Memory B cell (primary cell): ENCODE measurements around the gene SERPIND1.
"Not testable (repeated sequence)": the region's sequence is repeated elsewhere in the genome, so short reads cannot be mapped to it uniquely, and the experiment has no call there.

Experiments
- ATAC-seq: fragments of 150-1000 bp; cut with Tn5 transposase; 2 replicates; pipeline ENCODE4 v1.10.0; 2021; ENCODE audit warnings: low read depth, mild to moderate bottlenecking, moderate library complexity
- DNase-seq, 2 donors: peaks; one replicate each; pipeline ENCODE4 v3.0.0; 2022; ENCODE audit warnings: low spot score in 2 of 2
- H3K27ac Mint-ChIP-seq: one replicate; pipeline ENCODE4 v1.8.0; 2022; ENCODE audit warnings: mild to moderate bottlenecking, moderate library complexity, mixed read lengths
- H3K27me3 Mint-ChIP-seq: one replicate; pipeline ENCODE4 v1.8.0; 2022; ENCODE audit warnings: mixed read lengths
- H3K36me3 Mint-ChIP-seq: one replicate; pipeline ENCODE4 v1.8.0; 2022; ENCODE audit warnings: mild to moderate bottlenecking, mixed read lengths
- H3K4me1 Mint-ChIP-seq: one replicate; pipeline ENCODE4 v1.8.0; 2022; ENCODE audit warnings: mixed read lengths
- H3K4me3 Mint-ChIP-seq: one replicate; pipeline ENCODE4 v1.8.0; 2022; ENCODE audit warnings: mild to moderate bottlenecking, moderate library complexity, mixed read lengths
- H3K9me3 Mint-ChIP-seq: one replicate; pipeline ENCODE4 v1.8.0; 2022; ENCODE audit warnings: mixed read lengths

The SERPIND1 gene

GRCh38 chr22:20752873-20753272 is 21.0 kb upstream of the SERPIND1 start:
- Mint-ChIP-seq H3K9me3 (no peaks in the 10 kb centered on the region), H3K27ac (no peak overlapping the region), H3K36me3 (peaks cover 17% of the 10 kb centered on the region), H3K4me3 (no peak overlapping the region), H3K27me3 (no peaks in the 10 kb centered on the region), H3K4me1 (peaks cover 29% of the 10 kb centered on the region)
- ATAC-seq = no peak
- no peak for DNase-seq

DNA sequence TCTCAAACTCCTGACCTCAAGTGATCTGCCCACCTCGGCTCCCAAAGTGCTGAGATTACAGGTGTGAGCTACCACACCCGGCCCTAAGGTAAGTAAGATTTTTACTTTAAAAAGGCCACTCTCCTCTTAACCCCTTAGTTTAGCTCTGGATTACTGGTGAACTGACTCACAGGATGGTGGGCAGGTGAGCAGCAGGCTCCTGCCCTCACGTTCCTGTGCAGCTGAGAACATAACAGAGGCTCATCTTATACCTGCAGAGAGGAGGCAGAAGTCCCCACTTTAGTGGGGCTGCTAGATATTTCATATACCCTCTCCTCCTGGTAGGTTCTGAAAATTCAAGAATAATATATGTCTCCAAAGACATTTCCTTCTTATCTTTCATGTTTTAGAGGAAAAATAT is 17.1 kb upstream of the SERPIND1 start:
- Mint-ChIP-seq H3K27me3 (no peaks in the 10 kb centered on the region), H3K27ac (no peak overlapping the region), H3K4me1 (no peaks in the 10 kb centered on the region), H3K36me3 (peaks cover 18% of the 10 kb centered on the region), H3K4me3 (no peak overlapping the region), H3K9me3 (no peaks in the 10 kb centered on the region)
- no peak for DNase-seq
- ATAC-seq = no peak

- no peaks in the 10 kb centered on the region for H3K9me3 Mint-ChIP-seq
- ATAC-seq (no peak), DNase-seq (no peak)
- H3K4me3 Mint-ChIP-seq = no peak overlapping the region
- H3K4me1 Mint-ChIP-seq = no peaks in the 10 kb centered on the region
- no peak overlapping the region for H3K27ac Mint-ChIP-seq
- peaks cover 20% of the 10 kb centered on the region for H3K36me3 Mint-ChIP-seq
- H3K27me3 Mint-ChIP-seq = no peaks in the 10 kb centered on the region
Observed at GRCh38 chr22:20758688-20759087, 15.2 kb upstream of the SERPIND1 start.

- DNase-seq = no peak
- H3K36me3 Mint-ChIP-seq = peaks cover 30% of the 10 kb centered on the region
- no peak overlapping the region for H3K27ac Mint-ChIP-seq
- no peak for ATAC-seq
- H3K4me3 Mint-ChIP-seq = no peak overlapping the region
- H3K9me3 Mint-ChIP-seq = no peaks in the 10 kb centered on the region
- no peaks in the 10 kb centered on the region for H3K4me1 Mint-ChIP-seq
- H3K27me3 Mint-ChIP-seq = no peaks in the 10 kb centered on the region
Observed at GRCh38 chr22:20760084-20760483, 13.8 kb upstream of the SERPIND1 start.

- no peaks in the 10 kb centered on the region for H3K9me3 Mint-ChIP-seq
- no peak for DNase-seq
- no peak for ATAC-seq
- H3K27ac Mint-ChIP-seq = no peak overlapping the region
- peaks cover 32% of the 10 kb centered on the region for H3K36me3 Mint-ChIP-seq
- H3K4me3 Mint-ChIP-seq = no peak overlapping the region
- no peaks in the 10 kb centered on the region for H3K27me3 Mint-ChIP-seq
- no peaks in the 10 kb centered on the region for H3K4me1 Mint-ChIP-seq
Observed at GRCh38 chr22:20761536-20761935, 12.4 kb upstream of the SERPIND1 start.

- H3K9me3 Mint-ChIP-seq = no peaks in the 10 kb centered on the region
- no peak overlapping the region for H3K27ac Mint-ChIP-seq
- H3K27me3 Mint-ChIP-seq = no peaks in the 10 kb centered on the region
- H3K4me1 Mint-ChIP-seq = no peaks in the 10 kb centered on the region
- H3K4me3 Mint-ChIP-seq = no peak overlapping the region
- H3K36me3 Mint-ChIP-seq = peaks cover 29% of the 10 kb centered on the region
- ATAC-seq (no peak), DNase-seq (no peak)
Observed at GRCh38 chr22:20762233-20762796, 11.6 kb upstream of the SERPIND1 start.

DNA sequence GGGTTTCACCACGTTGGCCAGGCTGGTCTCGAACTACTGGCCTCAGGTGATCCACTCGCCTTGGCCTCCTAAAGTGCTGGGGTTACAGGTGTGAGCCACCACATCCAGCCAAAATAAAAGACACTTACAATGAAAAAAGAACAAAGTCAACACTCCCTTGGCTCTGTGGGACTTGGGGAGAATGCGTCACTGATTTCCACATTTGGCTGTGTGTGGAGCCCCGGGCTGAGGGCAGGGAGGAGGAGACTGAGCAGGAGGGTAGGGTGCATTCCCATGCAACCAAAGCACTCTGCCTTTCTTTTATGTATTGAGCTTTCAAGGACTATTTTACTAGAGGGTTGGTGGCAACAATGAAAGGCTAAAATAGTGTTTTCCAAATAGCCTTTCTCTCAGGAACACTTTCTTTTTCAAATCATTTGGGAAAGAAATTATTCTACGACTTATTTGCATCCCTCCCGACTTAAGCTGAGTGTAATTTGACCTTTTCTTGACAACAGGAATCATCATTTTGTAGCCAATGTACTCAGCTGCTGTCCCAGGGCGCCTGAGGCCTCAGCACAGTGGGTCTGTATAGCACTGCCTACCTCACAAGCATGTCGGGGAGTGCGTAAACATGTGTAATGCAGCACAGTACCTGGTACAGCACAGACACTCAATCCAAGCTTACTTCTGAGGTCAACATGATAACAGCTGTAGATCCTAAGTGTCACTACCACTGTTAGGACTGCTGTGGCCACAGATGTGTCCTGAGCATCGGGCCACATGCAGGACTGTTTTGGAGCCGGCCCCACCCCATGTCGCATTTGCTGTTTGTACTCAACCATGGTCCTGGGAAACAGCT is 10.1 kb upstream of the SERPIND1 start:
- no peak for ATAC-seq
- Mint-ChIP-seq H3K9me3 (no peaks in the 10 kb centered on the region), H3K27me3 (no peaks in the 10 kb centered on the region), H3K27ac (no peak overlapping the region), H3K36me3 (peaks cover 31% of the 10 kb centered on the region), H3K4me3 (no peak overlapping the region), H3K4me1 (no peaks in the 10 kb centered on the region)
- no peak for DNase-seq

DNA sequence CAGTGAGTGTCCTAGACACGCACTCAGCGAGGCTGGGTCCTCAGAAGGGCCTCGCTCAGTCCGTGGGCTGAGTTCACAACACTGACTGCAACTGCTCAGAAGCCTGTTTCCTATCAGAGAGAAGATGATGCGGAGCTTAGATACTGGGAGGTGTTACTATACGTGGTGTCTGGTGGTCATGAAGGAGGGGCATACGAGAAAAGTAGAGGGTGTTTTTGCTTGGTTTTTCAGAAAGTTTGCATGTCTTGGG is 9.5 kb upstream of the SERPIND1 start:
- H3K4me1 Mint-ChIP-seq = no peaks in the 10 kb centered on the region
- DNase-seq (no peak), ATAC-seq (no peak)
- no peak overlapping the region for H3K27ac Mint-ChIP-seq
- H3K36me3 Mint-ChIP-seq = peaks cover 35% of the 10 kb centered on the region
- H3K4me3 Mint-ChIP-seq = no peak overlapping the region
- H3K9me3 Mint-ChIP-seq = no peaks in the 10 kb centered on the region
- no peaks in the 10 kb centered on the region for H3K27me3 Mint-ChIP-seq

DNA sequence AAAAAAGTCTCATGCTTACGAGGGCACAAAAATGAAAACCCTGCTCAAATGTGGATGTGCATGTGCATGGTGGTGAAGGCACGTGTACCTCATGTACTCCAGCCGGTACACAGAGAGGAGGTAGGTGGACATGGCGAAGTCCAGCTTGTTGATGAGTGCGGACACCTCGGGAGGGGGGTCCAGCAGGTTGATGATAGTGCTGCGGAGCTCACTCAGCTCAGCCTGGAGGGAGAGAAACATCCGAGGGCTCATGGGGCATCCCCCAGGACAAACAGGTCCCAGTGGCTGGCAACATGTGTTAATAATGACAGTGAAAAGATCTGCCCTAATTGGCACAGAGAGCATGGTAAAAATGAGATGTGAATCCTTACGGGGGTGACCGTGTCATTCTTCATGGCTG is 9.2 kb upstream of the SERPIND1 start:
- H3K27me3 Mint-ChIP-seq = no peaks in the 10 kb centered on the region
- H3K27ac Mint-ChIP-seq = no peak overlapping the region
- H3K4me3 Mint-ChIP-seq = no peak overlapping the region
- no peaks in the 10 kb centered on the region for H3K4me1 Mint-ChIP-seq
- ATAC-seq (no peak), DNase-seq (no peak)
- H3K36me3 Mint-ChIP-seq = peaks cover 37% of the 10 kb centered on the region
- H3K9me3 Mint-ChIP-seq = no peaks in the 10 kb centered on the region

DNA sequence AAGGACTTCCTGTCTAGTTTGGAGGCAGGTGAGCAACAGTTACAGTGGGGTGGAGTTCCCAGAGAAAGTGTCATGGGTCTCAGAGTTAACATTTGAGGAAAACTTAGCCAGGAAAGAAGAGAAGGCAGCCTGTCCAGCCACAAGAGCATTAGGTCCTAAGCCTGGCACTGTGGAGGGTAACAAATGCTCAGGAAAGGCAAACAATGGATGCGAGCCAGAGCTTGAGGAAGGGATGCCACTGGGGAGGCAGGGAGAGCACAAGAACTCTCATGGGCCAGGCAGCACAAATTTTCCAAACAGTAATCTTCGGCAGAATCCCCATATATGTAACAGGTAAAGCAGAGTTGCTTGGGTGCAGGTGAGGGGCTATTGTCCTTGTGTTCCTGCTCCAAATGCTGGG is 8.0 kb upstream of the SERPIND1 start:
- Mint-ChIP-seq H3K27ac (no peak overlapping the region), H3K4me1 (no peaks in the 10 kb centered on the region), H3K4me3 (no peak overlapping the region), H3K36me3 (peaks cover 36% of the 10 kb centered on the region), H3K9me3 (no peaks in the 10 kb centered on the region), H3K27me3 (no peaks in the 10 kb centered on the region)
- DNase-seq (no peak), ATAC-seq (no peak)

- Mint-ChIP-seq H3K4me3 (no peak overlapping the region), H3K36me3 (peaks cover 33% of the 10 kb centered on the region), H3K4me1 (no peaks in the 10 kb centered on the region), H3K9me3 (no peaks in the 10 kb centered on the region), H3K27ac (no peak overlapping the region), H3K27me3 (no peaks in the 10 kb centered on the region)
- ATAC-seq (no peak), DNase-seq (no peak)
Observed at GRCh38 chr22:20766530-20766929, 7.4 kb upstream of the SERPIND1 start.

DNA sequence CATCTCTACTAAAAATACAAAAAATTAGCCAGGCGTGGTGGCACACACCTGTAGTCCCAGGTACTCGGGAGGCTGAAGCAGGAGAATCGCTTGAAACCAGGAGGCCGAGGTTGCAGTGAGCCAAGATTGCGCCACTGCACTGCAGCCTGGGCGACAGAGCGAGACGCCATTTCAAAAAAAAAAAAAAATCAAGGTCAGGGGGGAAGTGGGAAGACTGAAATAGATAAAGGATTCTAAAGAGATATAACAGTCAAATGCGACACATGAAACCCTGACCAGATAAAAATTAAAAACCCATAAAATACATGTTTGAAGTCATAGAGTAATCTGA is 4.5 kb upstream of the SERPIND1 start:
- not testable (repeated sequence) for H3K27ac Mint-ChIP-seq, H3K4me3 Mint-ChIP-seq, H3K9me3 Mint-ChIP-seq

DNA sequence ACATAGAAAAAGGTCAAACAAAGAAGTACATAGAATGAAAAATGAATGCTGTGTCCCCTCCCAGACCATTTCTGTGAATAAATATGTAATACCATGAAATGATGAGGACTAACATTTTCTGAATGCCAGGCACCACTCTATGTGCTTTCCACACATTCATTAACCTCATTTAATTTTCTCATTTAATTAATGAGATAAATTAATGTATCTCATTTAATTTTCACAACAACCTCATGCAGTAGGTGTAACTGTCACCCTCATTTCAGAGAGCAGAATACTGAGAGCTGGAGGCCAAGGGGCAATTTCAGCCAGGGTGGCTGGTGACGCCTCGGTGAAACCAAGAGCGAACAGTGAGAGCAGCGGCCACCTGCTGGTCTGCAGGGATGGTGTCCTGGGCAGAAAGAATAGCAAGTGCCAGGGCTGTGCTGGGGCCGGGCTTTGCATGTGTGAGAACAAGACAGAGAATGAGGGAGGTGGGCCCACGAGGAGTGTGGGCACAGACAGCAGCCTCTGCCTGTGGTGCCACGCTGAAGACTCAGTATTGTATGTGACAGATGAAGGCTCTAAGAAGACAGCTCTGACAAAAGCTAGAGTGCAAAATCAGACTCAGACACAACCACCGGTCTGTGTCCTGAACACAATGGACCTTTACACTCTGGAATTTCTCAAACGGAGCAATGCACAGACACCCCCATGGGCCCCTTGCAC is 1.8 kb upstream of the SERPIND1 start:
- DNase-seq (no peak), ATAC-seq (no peak)
- Mint-ChIP-seq H3K4me1 (no peaks in the 10 kb centered on the region), H3K9me3 (no peaks in the 10 kb centered on the region), H3K36me3 (peaks cover 18% of the 10 kb centered on the region), H3K4me3 (no peak overlapping the region), H3K27me3 (no peaks in the 10 kb centered on the region), H3K27ac (no peak overlapping the region)

More for the DNA sequence above, 4.5 kb upstream of the SERPIND1 start:
- H3K4me1 Mint-ChIP-seq, H3K27me3 Mint-ChIP-seq, DNase-seq, ATAC-seq: not testable (repeated sequence)
- peaks cover 25% of the 10 kb centered on the region for H3K36me3 Mint-ChIP-seq

- Mint-ChIP-seq H3K9me3 (no peaks in the 10 kb centered on the region), H3K27me3 (no peaks in the 10 kb centered on the region), H3K36me3 (peaks cover 17% of the 10 kb centered on the region), H3K27ac (no peak overlapping the region), H3K4me3 (no peak overlapping the region), H3K4me1 (no peaks in the 10 kb centered on the region)
- ATAC-seq (no peak), DNase-seq (no peak)
Observed at GRCh38 chr22:20774882-20775281, 969 bp downstream of the SERPIND1 start.
